Right lobe of liver (tissue), 6 donors: ENCODE data around the gene SRM. TPM values are rescaled to one million over a fixed set of nuclear protein-coding genes. Genes with fewer than 3 reads are reported as not detected.
A peak's percentile ranks its signal among the peaks of the same experiment; 100 is the strongest.

Experiments
- ATAC-seq, 4 donors: fragments of 200-7000 bp; cut with Tn5 transposase; one replicate each; pipeline ENCODE4 v1.9.1; 2020; ENCODE audit warnings: mild to moderate bottlenecking in 4 of 4, moderate library complexity in 4 of 4
- DNase-seq, 3 donors: peaks; one replicate each; pipeline ENCODE4 v3.0.0-alpha.2; 2020
- H3K27ac ChIP-seq, 3 donors: fragments of 200-600 bp; one replicate each; pipeline ENCODE4 v1.8.0; 2022
- H3K27me3 ChIP-seq, 2 donors: fragments of 200-600 bp; one replicate each; pipeline ENCODE4 v1.8.0; 2022
- H3K36me3 ChIP-seq, 4 donors: fragments of 200-600 bp; sonication (generic) in 1 of 4; one replicate each; pipeline versions ENCODE4 v1.5.1 to v1.8.0; 2017 to 2022; ENCODE audit warnings: control low read depth in 1 of 4
- H3K4me1 ChIP-seq, 4 donors: fragments of 200-600 bp; sonication (generic) in 1 of 4; one replicate each; pipeline versions ENCODE4 v1.5.1 to v1.8.0; 2017 to 2022; ENCODE audit warnings: control low read depth in 1 of 4
- H3K4me3 ChIP-seq, 3 donors: fragments of 200-600 bp; one replicate each; pipeline ENCODE4 v1.8.0; 2022
- H3K9me3 ChIP-seq, 4 donors: fragments of 200-600 bp; sonication (generic) in 1 of 4; one replicate each; pipeline versions ENCODE4 v1.5.1 to v1.8.0; 2017 to 2022; ENCODE audit warnings: control low read depth in 1 of 4
- CTCF ChIP-seq, 4 donors: fragments of 200-600 bp in 3 of 4; fragments of 450-650 bp in 1 of 4; IDR thresholded peaks; one replicate each; pipeline versions ENCODE4 v1.5.1 to v1.8.0; 2016 to 2022; ENCODE audit warnings: antibody characterized with exemption in 4 of 4, mild to moderate bottlenecking in 2 of 4
- POLR2A ChIP-seq: fragments of 450-650 bp; IDR thresholded peaks from one replicate; pipeline ENCODE4 v1.6.1; 2017; ENCODE audit warnings: antibody characterized with exemption, mild to moderate bottlenecking
- WGBS: methylation state at CpG from one replicate; pipeline ENCODE4 v1.1.6; 2018; ENCODE audit warnings: low coverage, low lambda C conversion rate; ENCODE audit not compliant: insufficient coverage; ENCODE audit errors: missing lambda C conversion rate; 5-methylcytosine and 5-hydroxymethylcytosine counted together
- intact Hi-C, 2 donors: fragments of 100-400 bp; cut with DNase I; formaldehyde crosslinking; loops; one replicate each; pipeline versions ENCODE4 v1.11.2 to v1.14.1; 2022
- total RNA-seq, 6 experiments: library from RNA; depleted of rRNA in 2 of 6; stranded (reverse); fragments of >200 nt in 2 of 6; fragmentation: NEBNext Ultra II Directional in 3 of 6; extraction: Animal tissue kit (Norgen Biotek cat#: 25700) in 3 of 6; gene quantifications; one replicate each; pipeline versions ENCODE4 v1.1.0 to v1.2.4, GENCODE V29; 2016 to 2023
- donor health status: DM: no; HTN: yes; CAD: no.
- donor health status: DM: no; HTN: no; CAD: no.
- donor health status: DM: no; HTN: no; CAD: no.
- donor health status: DM: no; HTN: yes; CAD: no.
- donor health status: DM: no; HTN: yes; CAD: no.

SRM gene
- total RNA-seq, 6 experiments from 2014 or later: 24.3 to 72.8 (median 31.6) TPM

GRCh38 chr1:11059155-11059967, 457 bp downstream of the SRM start:
- 0% methylated on average over 1 of the region's 72 CpGs for WGBS
- peak overlapping the region in 1 of 3 donors; percentile 42 for H3K27ac ChIP-seq
- ATAC-seq (peak in 2 of 4 donors; percentile 4 to 8), DNase-seq (peak in 2 of 3 donors; percentile 46 to 70)
- H3K36me3 ChIP-seq: peaks cover 0 to 12% (median under 1%) of the 10 kb centered on the region in 4 donors
- peaks cover 0 to 7% (median 3%) of the 10 kb centered on the region in 4 donors for H3K4me1 ChIP-seq
- intact Hi-C loops: no loop called here
- H3K9me3 ChIP-seq: no peaks in the 10 kb centered on the region
- TF ChIP-seq POLR2A: no peak
- TF ChIP-seq CTCF (IDR thresholded peaks at IDR 0.05): no peak
- H3K27me3 ChIP-seq: no peaks in the 10 kb centered on the region
- H3K4me3 ChIP-seq: peak overlapping the region; percentile 75 to 94 (median 89)

DNA sequence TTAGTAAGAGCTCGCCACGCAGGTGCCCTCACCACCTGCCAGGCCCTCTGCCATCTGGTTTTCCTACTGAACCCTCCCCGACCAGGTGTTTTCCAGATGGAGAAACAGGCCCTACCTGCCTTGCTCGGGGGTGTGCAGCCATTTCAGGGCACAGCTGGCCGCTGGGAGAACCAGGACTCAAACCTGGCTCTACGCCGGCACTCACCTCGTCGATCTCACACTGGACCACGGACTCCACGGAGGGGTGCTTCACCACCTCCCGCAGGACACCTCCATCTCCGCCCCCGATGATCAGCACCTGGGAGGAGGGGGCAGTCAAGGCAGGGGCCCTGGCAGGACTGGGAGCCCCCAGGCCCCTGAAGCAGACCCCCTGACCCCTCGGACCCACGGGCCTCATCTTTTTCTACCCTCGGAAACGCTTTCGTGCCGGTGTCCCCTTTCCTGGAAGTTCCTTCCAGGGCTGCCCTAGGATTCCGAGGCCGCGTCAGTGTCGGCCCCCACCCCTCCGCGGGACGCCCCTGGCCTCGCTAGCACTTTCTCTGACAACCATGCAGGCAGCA, 1.1 kb downstream of the SRM start:
- H3K36me3 ChIP-seq: peaks cover 0 to 13% (median under 1%) of the 10 kb centered on the region in 4 donors
- no peak for DNase-seq
- H3K27me3 ChIP-seq: no peaks in the 10 kb centered on the region
- H3K4me1 ChIP-seq: peaks cover 0 to 7% (median 3%) of the 10 kb centered on the region in 4 donors
- WGBS: 66% methylated on average over 11 of the region's 28 CpGs
- intact Hi-C loops: no loop called here
- TF ChIP-seq POLR2A: no peak
- no peak for TF ChIP-seq CTCF (IDR thresholded peaks at IDR 0.05)
- no peak overlapping the region for H3K27ac ChIP-seq
- H3K9me3 ChIP-seq: no peaks in the 10 kb centered on the region
- ATAC-seq: no peak
- H3K4me3 ChIP-seq: peak overlapping the region; percentile 75 to 94 (median 89)

DNA sequence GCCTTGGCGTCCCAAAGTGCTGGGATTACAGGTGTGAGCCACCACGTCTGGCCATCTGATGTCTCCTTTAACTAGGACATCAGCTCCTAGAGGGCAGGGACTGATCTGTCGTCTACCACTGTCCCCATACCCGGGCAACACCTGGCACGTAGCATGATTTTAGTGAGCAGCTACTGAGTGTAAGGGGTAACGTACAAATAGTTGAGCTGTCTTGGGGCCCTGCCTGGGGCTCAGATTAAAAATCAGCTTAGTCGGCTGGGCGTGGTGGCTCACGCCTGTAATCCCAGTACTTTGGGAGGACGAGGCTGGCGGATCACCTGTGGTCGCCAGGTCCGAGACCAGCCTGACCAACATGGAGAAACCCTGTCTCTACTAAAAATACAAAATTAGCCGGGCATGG, 1.8 kb downstream of the SRM start:
- peaks cover 0 to 7% (median 3%) of the 10 kb centered on the region in 4 donors for H3K4me1 ChIP-seq
- no peak for ATAC-seq
- no peak overlapping the region for H3K27ac ChIP-seq
- TF ChIP-seq CTCF (IDR thresholded peaks at IDR 0.05) (no peak), POLR2A (no peak)
- intact Hi-C loops: no loop called here
- H3K9me3 ChIP-seq: no peaks in the 10 kb centered on the region
- H3K4me3 ChIP-seq: no peak overlapping the region
- peaks cover 0 to 13% (median under 1%) of the 10 kb centered on the region in 4 donors for H3K36me3 ChIP-seq
- no peak for DNase-seq
- WGBS: 92% methylated on average over 4 of the region's 14 CpGs
- H3K27me3 ChIP-seq: no peaks in the 10 kb centered on the region

DNA sequence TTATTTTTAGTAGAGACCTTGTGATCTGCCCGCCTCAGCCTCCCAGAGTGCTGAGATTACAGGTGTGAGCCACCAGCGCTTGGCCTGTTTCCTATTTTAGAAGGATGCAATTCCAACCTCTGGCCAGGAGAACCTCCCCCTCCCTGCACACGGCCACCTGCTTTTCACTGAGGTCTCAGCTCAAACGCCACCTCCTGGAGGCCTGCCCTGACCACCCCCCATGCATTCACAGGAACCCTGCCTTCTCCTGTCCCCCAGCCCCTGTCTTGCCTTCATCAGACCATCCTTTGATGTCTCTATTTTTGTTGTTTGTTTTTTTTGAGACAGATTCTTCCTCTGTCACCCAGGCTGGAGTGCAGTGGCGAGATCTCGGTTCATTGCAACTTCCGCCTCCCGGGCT, 2.3 kb downstream of the SRM start:
- peaks cover 0 to 13% (median under 1%) of the 10 kb centered on the region in 4 donors for H3K36me3 ChIP-seq
- H3K9me3 ChIP-seq: no peaks in the 10 kb centered on the region
- TF ChIP-seq POLR2A: no peak
- no peak for TF ChIP-seq CTCF (IDR thresholded peaks at IDR 0.05)
- H3K4me1 ChIP-seq: peaks cover 0 to 7% (median 3%) of the 10 kb centered on the region in 4 donors
- 86% methylated on average over 6 of the region's 8 CpGs for WGBS
- H3K27ac ChIP-seq: no peak overlapping the region
- ATAC-seq (no peak), DNase-seq (no peak)
- intact Hi-C loops: no loop called here
- no peak overlapping the region for H3K4me3 ChIP-seq
- no peaks in the 10 kb centered on the region for H3K27me3 ChIP-seq
